Middle frontal gyrus (tissue), 1 donor: ENCODE data around the gene RAD50.

Experiments used
- DNase-seq: peaks from one replicate; pipeline ENCODE4 v3.0.0-alpha.2; 2015; ENCODE audit warnings: low spot score; ENCODE audit errors: extremely low spot score

RAD50 gene

DNA sequence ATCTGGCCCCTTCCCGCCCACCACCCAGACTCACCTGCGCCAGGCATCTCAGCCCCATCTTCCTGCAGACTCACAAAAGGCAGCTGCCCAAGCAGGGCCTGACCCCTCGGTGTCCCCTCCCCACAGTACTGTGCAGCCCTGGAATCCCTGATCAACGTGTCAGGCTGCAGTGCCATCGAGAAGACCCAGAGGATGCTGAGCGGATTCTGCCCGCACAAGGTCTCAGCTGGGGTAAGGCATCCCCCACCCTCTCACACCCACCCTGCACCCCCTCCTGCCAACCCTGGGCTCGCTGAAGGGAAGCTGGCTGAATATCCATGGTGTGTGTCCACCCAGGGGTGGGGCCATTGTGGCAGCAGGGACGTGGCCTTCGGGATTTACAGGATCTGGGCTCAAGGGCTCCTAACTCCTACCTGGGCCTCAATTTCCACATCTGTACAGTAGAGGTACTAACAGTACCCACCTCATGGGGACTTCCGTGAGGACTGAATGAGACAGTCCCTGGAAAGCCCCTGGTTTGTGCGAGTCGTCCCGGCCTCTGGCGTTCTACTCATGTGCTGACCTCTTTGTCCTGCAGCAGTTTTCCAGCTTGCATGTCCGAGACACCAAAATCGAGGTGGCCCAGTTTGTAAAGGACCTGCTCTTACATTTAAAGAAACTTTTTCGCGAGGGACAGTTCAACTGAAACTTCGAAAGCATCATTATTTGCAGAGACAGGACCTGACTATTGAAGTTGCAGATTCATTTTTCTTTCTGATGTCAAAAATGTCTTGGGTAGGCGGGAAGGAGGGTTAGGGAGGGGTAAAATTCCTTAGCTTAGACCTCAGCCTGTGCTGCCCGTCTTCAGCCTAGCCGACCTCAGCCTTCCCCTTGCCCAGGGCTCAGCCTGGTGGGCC is 103.1 kb downstream of the RAD50 start:
- DNase-seq, result no peak

DNA sequence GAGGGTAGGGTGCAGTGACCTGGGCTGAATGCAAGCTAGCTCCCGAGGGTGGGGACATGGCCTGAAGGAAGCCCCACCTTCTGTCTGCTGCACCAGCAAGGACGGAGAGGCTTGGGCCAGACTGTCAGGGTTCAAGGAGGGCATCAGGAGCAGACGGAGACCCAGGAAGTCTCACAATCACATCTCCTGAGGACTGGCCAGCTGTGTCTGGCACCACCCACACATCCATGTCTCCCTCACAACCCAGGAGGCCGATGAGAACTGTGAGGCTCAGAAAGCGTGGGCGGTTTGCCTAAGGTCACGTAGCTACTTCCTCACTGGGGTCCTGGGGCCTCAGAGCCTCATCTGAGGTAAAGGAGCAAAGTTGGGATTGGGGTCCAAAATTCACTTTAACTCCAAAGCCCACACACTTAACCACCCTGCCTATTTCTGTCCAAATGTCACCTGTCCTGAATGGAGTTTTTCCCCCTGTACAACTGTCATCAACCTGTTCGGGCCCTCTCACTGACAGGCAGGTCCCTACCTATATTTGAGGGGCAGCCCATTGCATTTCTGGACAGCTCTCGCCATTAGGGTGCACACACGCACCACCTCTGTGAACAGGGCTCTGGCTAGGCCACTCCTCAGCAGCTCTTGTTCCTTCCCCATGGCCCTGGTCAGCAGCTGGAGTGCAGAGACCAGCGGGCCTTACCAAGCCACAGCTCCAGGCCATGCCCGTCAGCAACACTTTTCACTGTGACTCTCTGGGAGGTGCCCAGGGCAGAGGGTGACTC is 104.6 kb downstream of the RAD50 start:
- DNase-seq, result no peak

GRCh38 chr5:132662004-132662401 is 105.2 kb downstream of the RAD50 start:
- DNase-seq, result no peak

- no peak for DNase-seq
Measured at GRCh38 chr5:132662925-132663770, 106.4 kb downstream of the RAD50 start.

DNA sequence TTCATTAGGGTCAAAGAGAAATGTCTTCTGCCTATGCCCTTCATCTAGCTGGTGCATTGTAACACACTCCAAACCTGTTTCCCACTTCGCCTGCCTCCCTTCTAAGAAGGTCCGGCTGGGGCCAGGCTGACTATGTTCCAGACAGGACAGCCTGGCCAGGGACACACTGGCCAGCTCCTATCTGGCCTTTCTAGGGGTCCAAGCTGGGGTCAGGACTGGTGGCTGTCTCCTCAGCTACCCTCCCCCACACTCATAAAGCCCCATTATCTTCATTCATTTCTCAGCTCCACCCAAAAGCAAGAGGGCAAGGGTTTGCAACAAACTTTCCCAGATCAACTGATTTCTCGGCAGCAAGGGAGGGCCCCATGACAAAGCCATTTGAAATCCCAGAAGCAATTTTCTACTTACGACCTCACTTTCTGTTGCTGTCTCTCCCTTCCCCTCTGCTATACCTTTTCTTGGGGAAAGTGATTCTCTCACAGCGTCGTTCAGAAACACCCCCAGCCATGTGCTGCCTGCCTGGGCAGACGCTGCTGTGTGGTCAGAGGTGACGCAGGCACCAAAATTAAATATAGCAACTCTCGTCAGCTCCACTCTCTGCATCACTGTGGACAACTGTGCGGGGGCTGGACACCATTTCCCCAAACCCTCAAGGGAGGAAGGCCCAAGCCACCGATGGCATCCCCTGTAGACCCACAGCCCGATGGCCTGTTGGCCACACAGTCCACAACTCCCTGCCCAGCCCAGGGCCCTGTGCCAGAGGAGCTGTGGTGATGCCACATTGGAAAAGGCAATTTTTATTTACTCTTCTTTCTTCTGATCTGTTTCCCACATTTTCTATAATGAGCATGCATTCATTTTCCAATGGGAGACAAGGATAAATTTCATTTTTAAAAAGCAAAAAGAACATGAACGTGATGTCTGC is 107.3 kb downstream of the RAD50 start:
- no peak for DNase-seq

- DNase-seq, result no peak
Measured at GRCh38 chr5:132664696-132665209, 108.0 kb downstream of the RAD50 start.

DNA sequence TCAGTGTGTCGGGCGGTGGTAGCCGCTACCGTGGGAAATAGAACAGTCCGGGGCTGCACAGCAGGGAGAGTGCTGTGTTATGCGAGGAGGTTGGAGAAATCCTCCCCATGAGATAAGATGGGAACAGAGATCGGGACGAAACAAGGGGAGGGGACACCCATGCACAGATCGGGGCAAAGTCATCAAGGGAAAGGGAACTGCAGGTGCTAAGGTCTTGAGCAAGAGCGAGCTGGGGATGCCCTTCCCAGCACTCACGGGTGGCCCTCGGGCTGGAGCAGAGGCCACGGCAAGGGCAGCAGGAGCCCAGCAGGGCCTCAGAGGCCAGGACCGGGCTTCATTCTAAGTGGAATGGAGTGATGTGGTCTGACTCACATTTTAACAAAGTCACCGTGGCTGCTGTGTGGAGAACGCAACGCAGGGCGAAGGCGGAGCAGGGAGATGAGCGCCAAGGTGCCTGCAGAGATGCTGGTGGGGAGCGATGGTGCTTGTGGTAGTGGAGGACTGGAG is 108.8 kb downstream of the RAD50 start:
- no peak for DNase-seq

DNA sequence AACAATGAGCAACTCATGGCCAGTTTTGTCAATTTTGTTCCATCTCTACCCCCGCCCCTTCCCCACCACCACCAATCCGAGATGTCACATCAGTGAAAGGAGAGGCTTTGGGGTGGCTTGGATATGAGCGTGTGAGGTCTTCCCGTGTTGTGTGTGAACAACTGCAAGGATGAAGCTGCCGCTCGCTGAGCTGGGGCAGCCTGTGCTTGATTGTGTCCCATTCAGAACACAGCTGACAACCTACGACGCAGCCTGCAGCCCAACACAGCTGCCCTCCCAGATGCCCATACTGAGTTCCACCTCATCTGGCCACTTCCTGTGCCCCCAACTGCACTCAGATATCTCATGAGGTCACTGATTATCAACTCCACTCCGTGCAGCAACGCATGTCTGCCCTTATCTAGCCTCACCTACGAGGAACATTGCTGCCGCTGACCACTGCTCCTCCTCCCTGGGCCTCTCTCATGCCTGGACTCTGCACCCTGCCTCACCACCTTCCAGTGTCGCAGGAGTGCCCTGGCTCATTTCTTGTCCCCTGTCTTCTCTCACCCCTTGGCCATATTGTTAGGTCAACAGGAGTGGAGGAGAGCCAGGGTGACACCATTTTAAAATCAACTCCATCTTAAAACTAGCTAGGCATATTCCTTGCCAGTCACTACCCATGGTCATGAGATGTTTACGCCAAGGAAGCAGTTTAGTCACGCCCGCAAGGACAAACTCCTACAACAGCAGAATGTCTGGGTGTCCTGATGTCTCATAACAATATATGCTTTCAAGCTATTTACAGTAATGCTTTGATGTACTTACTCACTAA is 109.7 kb downstream of the RAD50 start:
- DNase-seq, result no peak

DNA sequence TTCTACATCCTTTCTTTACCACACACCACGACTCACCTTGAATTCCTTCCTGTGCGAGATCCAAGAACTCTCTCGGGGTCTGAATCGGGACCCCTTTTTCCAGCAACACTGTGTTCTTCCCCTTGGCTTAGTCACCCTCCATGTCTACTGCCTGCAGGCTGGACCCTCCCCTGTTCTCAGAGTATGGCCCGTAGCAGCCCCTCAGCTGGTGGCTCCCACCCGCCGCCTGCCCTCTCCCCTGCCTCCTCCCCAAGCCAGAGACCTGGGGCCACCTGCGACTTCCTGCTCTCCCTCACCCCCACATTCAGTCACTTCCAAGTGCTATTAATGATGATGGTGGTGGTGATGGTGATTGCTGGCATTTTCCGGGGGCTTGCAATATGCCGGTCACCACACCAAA is 110.5 kb downstream of the RAD50 start:
- DNase-seq, result no peak

DNA sequence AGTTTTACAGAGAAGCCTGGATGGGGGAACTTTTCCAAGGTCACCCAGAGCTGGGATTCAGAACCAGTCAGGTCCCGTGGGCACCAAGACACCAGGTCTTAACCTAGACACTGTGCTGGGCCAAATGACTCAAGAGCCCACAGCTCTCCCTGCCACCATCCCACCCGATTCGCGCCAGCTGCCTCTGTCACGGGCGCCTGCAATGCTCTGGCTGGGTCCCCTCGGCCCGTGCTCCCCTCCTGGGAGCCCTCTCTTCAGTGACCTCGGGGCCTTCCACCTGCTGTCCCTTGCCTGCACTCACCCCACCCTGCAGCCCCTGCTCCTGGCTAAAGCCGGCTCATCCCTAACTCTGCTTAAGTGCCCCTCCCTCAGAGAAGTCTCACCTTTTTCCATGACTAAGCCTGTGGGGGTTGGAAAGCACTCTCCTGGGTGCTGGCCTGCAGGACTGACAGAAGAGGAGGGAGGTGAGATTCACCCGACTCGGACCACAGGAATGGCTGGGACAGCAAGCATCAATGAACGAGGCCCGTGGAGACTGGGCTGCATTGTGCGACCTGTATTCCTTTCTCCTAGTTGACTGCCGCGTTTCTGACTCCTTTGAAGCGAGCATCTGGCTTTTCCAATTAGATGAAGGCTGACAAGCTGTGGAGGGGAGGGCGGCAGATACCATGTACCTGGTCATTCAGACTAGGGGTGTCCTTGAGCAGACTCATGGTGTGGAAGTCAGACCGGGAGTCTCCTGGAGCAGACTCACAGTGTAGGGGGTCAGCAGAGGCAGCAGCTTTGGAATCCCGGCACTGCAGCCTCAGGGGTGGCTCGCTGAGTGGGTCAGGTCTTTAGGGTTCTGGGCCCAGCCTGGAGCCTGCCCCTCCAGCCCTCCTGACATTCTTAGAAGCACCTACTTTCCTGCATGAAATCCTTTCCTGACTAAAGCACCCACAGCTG is 111.3 kb downstream of the RAD50 start:
- DNase-seq, result no peak

GRCh38 chr5:132668706-132669454 is 112.1 kb downstream of the RAD50 start:
- DNase-seq, result no peak

DNA sequence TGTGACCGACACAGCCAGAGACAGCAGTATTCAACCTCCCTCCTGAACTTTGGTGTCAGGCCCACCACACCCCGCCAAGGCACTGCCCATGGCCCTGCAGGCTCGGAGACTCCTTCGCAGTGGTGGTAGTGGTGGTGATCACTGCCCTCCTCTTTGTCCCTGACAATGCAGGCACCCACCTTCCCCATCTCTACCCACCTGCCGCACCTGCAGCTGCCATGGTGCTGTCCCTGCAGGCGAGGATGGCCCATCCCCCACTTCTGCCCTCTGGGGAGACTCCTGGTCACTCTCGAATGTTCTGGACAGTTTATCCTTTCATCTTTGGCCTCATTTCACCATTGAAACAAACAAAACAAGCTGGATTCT is 112.7 kb downstream of the RAD50 start:
- DNase-seq, result no peak

DNA sequence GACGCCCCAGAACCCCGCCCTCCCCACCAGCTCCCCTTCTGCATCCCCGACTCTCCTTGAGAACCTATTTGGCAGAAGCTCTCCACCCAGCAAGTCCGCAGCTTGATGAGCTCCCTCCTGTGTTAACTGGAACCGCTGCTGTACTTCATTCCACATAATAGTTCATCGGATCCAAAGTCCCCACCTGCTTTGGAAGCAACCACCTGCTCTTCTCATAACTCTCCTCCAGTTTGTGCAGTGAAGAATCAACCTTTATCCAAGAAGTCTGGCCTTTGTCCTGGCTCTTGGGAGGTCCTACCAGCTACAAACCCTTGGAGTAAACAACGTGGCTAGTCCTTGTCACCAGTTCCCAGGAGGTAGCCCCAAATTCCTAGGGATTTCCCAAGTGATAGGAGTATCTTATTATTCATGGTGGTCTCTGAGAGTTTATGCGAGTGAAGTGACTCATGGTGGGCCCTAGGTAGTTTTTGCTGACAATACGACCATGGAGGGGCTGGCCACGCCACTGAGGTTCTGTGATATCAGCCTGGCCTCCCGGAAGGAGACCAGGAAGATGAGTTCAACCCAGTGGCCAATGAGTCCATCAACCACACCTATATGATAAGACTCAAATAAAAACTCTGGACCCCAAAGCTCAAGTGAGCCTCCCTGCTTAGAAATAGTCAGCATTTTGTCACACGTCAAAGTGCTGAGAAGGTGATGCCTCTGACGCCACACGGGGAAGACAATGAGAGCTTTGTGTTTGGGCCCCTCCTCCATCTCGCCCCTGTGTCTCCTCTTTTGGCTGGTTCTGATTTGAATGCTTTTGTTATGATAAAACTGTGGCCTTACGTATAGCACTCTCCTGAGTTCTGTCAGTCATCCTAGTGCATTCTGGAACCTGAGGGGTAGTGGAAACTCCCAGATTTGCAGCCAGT is 113.4 kb downstream of the RAD50 start:
- no peak for DNase-seq

GRCh38 chr5:132671000-132671399 is 114.2 kb downstream of the RAD50 start:
- DNase-seq, result no peak

- no peak for DNase-seq
Measured at GRCh38 chr5:132673488-132673887, 116.7 kb downstream of the RAD50 start.

GRCh38 chr5:132673939-132674630 is 117.3 kb downstream of the RAD50 start, which contains the start of gene IL4:
Gene IL4, plus strand, starts transcription at chr5:132673989. Its CDS starts 62 bp downstream, at chr5:132674051.
- no peak for DNase-seq
